ENCODE results near the gene PDZRN3.

GRCh38 chr3:73614419-73614818 is 10.3 kb downstream of the PDZRN3 start:
- TF ChIP-seq ZNF670 (CRISPR knock-in tag; IDR thresholded peaks at IDR 0.05; ENCODE audit: borderline replicate concordance) (no peak), KDM5A (IDR thresholded peaks at IDR 0.05; ENCODE audit: borderline replicate concordance, low read length) (no peak), SRSF9 (IDR thresholded peaks at IDR 0.05; ENCODE audit: borderline replicate concordance, insufficient read depth, low read depth, low read length, poor library complexity, severe bottlenecking) (no peak), CCAR2 (optimal IDR thresholded peaks at IDR 0.05; ENCODE audit: low read depth, low read length) (no peak), YY1 (IDR thresholded peaks at IDR 0.05; ENCODE audit: insufficient read depth, insufficient replicate concordance, low read depth, low read length) (no peak), ZNF280D (CRISPR knock-in tag; IDR thresholded peaks at IDR 0.05) (no peak), USF2 (IDR thresholded peaks at IDR 0.05; ENCODE audit: low read depth, low read length) (no peak), USF2 (CRISPR knock-in tag; IDR thresholded peaks at IDR 0.05; ENCODE audit: borderline replicate concordance) (no peak), ZNF138 (CRISPR knock-in tag; IDR thresholded peaks at IDR 0.05; ENCODE audit: low read depth) (no peak), CTCF (CRISPR knock-in tag; IDR thresholded peaks at IDR 0.05) (no peak), EP300 (IDR thresholded peaks at IDR 0.05; ENCODE audit: low read depth in 2 of 2, low read length in 2 of 2) (no peak), EP300 (CRISPR knock-in tag; IDR thresholded peaks at IDR 0.05; ENCODE audit: borderline replicate concordance) (no peak), SRSF4 (IDR thresholded peaks at IDR 0.05; ENCODE audit: low read depth, low read length, poor library complexity, severe bottlenecking) (no peak), RNF2 (conservative IDR thresholded peaks at IDR 0.05; ENCODE audit: low read depth) (no peak), ADNP (CRISPR knock-in tag; IDR thresholded peaks at IDR 0.05) (no peak)

All from HepG2 (cell line).